ENCODE measurements around the gene EDNRB.

- TF ChIP-seq POLR2A (IDR thresholded peaks at IDR 0.05) (no peak), CTCF (IDR thresholded peaks at IDR 0.05) (no peak)
These were observed 2.9 kb downstream of the EDNRB start for GRCh38 chr13:77915686-77916085.

All from lower leg skin (tissue), 3 donors.